Esophagus squamous epithelium (tissue), 5 donors: ENCODE results near the gene GAL. TPM values are rescaled to one million over a fixed set of nuclear protein-coding genes. Genes with fewer than 3 reads are reported as not detected.

Source experiments
- DNase-seq: peaks from one replicate; lab custom pipeline; 2025; lab: John Stamatoyannopoulos, UW
- H3K27ac ChIP-seq, 4 donors: fragments of 200-600 bp; sonication (generic); one replicate each; pipeline ENCODE4 v1.5.1; 2016 to 2019; ENCODE audit warnings: mild to moderate bottlenecking in 1 of 4
- H3K27me3 ChIP-seq, 4 donors: fragments of 200-600 bp; sonication (generic); 1 replicate in 3 of 4; 2 replicates in 1 of 4; pipeline versions ENCODE4 v1.5.1 to v1.6.0; 2017 to 2021; ENCODE audit warnings: antibody characterized with exemption in 1 of 4
- H3K36me3 ChIP-seq, 3 donors: fragments of 200-600 bp; sonication (generic); one replicate each; pipeline ENCODE4 v1.5.1; 2016 to 2019
- H3K4me1 ChIP-seq, 3 donors: fragments of 200-600 bp; sonication (generic); one replicate each; pipeline ENCODE4 v1.5.1; 2017 to 2019
- H3K4me3 ChIP-seq, 4 donors: fragments of 200-600 bp; sonication (generic); 1 replicate in 3 of 4; 2 replicates in 1 of 4; pipeline ENCODE4 v1.5.1; 2016 to 2019; ENCODE audit warnings: mild to moderate bottlenecking in 2 of 4, moderate library complexity in 1 of 4
- H3K9me3 ChIP-seq, 3 donors: fragments of 200-600 bp; sonication (generic); one replicate each; pipeline ENCODE4 v1.5.1; 2016 to 2019
- CTCF ChIP-seq, 6 experiments: fragments of 450-650 bp in 4 of 6; fragments of 200-600 bp in 2 of 6; sonication (generic) in 2 of 6; IDR thresholded peaks; one replicate each; pipeline ENCODE4 v1.5.1; 2016 to 2019; ENCODE audit warnings: antibody characterized with exemption in 6 of 6, mild to moderate bottlenecking in 4 of 6, moderate library complexity in 4 of 6
- POLR2A ChIP-seq, 4 donors: fragments of 450-650 bp; IDR thresholded peaks; one replicate each; pipeline ENCODE4 v1.6.1; 2017; ENCODE audit warnings: antibody characterized with exemption in 4 of 4, mild to moderate bottlenecking in 4 of 4, moderate library complexity in 3 of 4
- WGBS, 2 donors: methylation state at CpG; one replicate each; pipeline ENCODE4 v1.1.5; 2018; 5-methylcytosine and 5-hydroxymethylcytosine counted together
- intact Hi-C: fragments of 100-400 bp; cut with DNase I; formaldehyde crosslinking; loops from one replicate; pipeline ENCODE4 v1.15.0; 2022
- total RNA-seq, 4 donors: library from RNA; depleted of rRNA; stranded (reverse); fragments of >200 nt; gene quantifications; one replicate each; pipeline ENCODE4 v1.1.0, GENCODE V29; 2016
- donor health status: DM: yes; HTN: yes; CAD: no.

Gene GAL
- total RNA-seq, 4 donors from 2014 or later: 2.2 TPM; not detected in 3

DNA sequence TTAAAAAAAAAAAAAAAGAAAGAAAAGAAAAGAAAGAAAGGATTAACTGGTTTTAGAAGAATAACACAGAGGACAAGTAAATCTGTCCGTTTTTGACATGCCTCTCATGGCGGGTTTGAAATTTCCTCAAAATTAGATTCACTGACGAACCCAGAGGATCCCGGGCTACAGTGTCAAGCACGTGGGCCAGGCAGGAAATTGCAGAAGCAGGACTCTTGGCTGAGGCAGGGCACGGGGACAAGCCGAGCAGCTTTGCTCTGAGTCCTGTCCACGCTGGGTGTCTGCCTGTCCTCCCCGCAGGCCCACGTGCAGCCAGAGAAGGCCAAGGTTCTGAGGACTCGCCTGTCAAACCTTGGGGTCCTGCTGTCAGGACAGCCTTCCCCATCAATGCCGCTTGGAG is 24.7 kb downstream of the GAL start:
- Histone ChIP-seq H3K4me3 (no peak overlapping the region), H3K36me3 (no peaks in the 10 kb centered on the region), H3K27ac (no peak overlapping the region), H3K9me3 (no peaks in the 10 kb centered on the region), H3K4me1 (no peaks in the 10 kb centered on the region), H3K27me3 (peaks cover 0 to 10% (median 0%) of the 10 kb centered on the region in 4 donors)
- intact Hi-C loops: no loop called here
- TF ChIP-seq CTCF (IDR thresholded peaks at IDR 0.05) (no peak), POLR2A (IDR thresholded peaks at IDR 0.05) (no peak)
- no peak for DNase-seq
- 82 to 86% methylated on average over 6 to 12 of the region's 12 CpGs for WGBS, 2 donors

GRCh38 chr11:68710409-68710808 is 26.1 kb downstream of the GAL start:
- H3K4me3 ChIP-seq: no peak overlapping the region
- H3K4me1 ChIP-seq: no peaks in the 10 kb centered on the region
- 75 to 84% methylated on average over 11 of the region's 11 CpGs for WGBS, 2 donors
- intact Hi-C loops: no loop called here
- no peak for TF ChIP-seq CTCF (IDR thresholded peaks at IDR 0.05)
- TF ChIP-seq POLR2A (IDR thresholded peaks at IDR 0.05): no peak
- no peaks in the 10 kb centered on the region for H3K36me3 ChIP-seq
- H3K9me3 ChIP-seq: no peaks in the 10 kb centered on the region
- H3K27ac ChIP-seq: no peak overlapping the region
- H3K27me3 ChIP-seq: no peaks in the 10 kb centered on the region
- DNase-seq: no peak

GRCh38 chr11:68711114-68711513 is 26.8 kb downstream of the GAL start:
- whole genome bisulfite sequencing, 2 donors: 88 to 90% methylated on average over 8 of the region's 8 CpGs
- TF ChIP-seq CTCF (IDR thresholded peaks at IDR 0.05) (no peak), POLR2A (IDR thresholded peaks at IDR 0.05) (no peak)
- intact Hi-C loops: no loop called here

DNA sequence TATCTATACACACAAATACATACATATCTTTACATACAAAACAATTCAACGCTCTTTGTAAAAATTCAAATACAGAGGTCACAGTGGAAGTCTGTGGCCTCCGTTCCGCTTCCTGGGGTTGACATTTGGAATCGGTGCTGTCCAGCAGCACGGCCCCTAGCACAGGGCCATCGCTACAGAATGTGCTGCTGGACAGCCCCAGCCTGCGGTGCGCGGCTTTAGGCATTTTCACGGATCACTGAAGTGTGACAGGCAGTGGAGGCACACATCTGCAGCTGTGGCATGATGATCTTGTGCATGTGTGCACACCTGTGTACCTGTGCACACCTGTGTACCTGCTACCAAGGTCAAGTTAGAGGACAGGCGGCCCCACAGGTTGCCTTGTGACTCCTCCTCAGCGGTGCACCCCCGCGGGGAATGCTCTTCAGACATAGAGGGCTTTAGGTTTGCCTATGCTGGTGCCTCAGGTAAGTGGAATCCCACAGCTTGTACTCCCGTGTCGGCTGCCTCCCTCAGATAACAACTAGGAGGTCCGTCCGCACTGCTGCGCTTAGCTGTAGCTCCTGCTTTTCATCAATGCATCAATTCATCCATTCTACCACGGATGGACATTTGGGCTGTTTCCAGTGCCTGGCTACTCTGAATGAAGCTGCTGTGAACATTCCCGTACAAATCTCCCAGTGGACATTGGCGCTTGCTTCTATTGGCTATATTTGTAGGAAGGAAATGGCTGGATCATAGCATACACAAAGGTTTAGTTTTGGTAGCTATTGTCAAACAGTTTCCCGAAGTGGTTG is 29.9 kb downstream of the GAL start:
- Histone ChIP-seq H3K4me3 (no peak overlapping the region), H3K36me3 (no peaks in the 10 kb centered on the region), H3K9me3 (no peaks in the 10 kb centered on the region), H3K27me3 (no peaks in the 10 kb centered on the region), H3K4me1 (no peaks in the 10 kb centered on the region), H3K27ac (no peak overlapping the region)
- intact Hi-C loops: no loop called here
- TF ChIP-seq CTCF (IDR thresholded peaks at IDR 0.05) (no peak), POLR2A (IDR thresholded peaks at IDR 0.05) (no peak)
- DNase-seq: no peak
- 78 to 88% methylated on average over 19 to 20 of the region's 23 CpGs for WGBS, 2 donors

More at GRCh38 chr11:68711114-68711513, 26.8 kb downstream of the GAL start:
- no peaks in the 10 kb centered on the region for H3K4me1 ChIP-seq
- no peaks in the 10 kb centered on the region for H3K36me3 ChIP-seq
- H3K4me3 ChIP-seq: no peak overlapping the region
- H3K9me3 ChIP-seq: no peaks in the 10 kb centered on the region
- no peak for DNase-seq
- no peak overlapping the region for H3K27ac ChIP-seq
- H3K27me3 ChIP-seq: no peaks in the 10 kb centered on the region

GRCh38 chr11:68715456-68716122 is 31.2 kb downstream of the GAL start:
- no peak overlapping the region for H3K4me3 ChIP-seq
- H3K27ac ChIP-seq: no peak overlapping the region
- no peaks in the 10 kb centered on the region for H3K9me3 ChIP-seq
- intact Hi-C loops: no loop called here
- no peak for DNase-seq
- 87 to 89% methylated on average over 11 of the region's 11 CpGs for WGBS, 2 donors
- TF ChIP-seq CTCF (IDR thresholded peaks at IDR 0.05) (no peak), POLR2A (IDR thresholded peaks at IDR 0.05) (no peak)
- H3K27me3 ChIP-seq: no peaks in the 10 kb centered on the region
- no peaks in the 10 kb centered on the region for H3K4me1 ChIP-seq
- no peaks in the 10 kb centered on the region for H3K36me3 ChIP-seq
